ENCODE results near the gene PYHIN1.

The PYHIN1 gene

GRCh38 chr1:159015440-159015909 is 84.1 kb downstream of the PYHIN1 start:
- peak; percentile 80 for DNase-seq

- DNase-seq: no peak
Observed at GRCh38 chr1:159023723-159024122, 92.4 kb downstream of the PYHIN1 start.

GRCh38 chr1:159025043-159025442 is 93.7 kb downstream of the PYHIN1 start:
- no peak for DNase-seq
